Left lobe of liver (tissue), 1 donor: Measurements from ENCODE around the gene PPP1R11. TPM values are rescaled to one million over a fixed set of nuclear protein-coding genes. Genes with fewer than 3 reads are reported as not detected.

Experiments used
- total RNA-seq: library from RNA; stranded (reverse); gene quantifications from one replicate; pipeline ENCODE4 v1.2.1, GENCODE V29; 2021
- donor health status: DM: no; HTN: yes; CAD: no.

The PPP1R11 gene
- total RNA-seq, 1 donor from 2014 or later, result 21.7 TPM

Other genes starting within 250 kb of the PPP1R11 start
- gene HLA-G, start 239.4 kb upstream of the PPP1R11 start, total RNA-seq, result not detected
- gene HLA-A, start 124.7 kb upstream of the PPP1R11 start, total RNA-seq, result 125 TPM
- 8.2 TPM for gene POLR1H, start 5.9 kb upstream of the PPP1R11 start, total RNA-seq
- 0.08 TPM for gene RNF39, start 8.6 kb downstream of the PPP1R11 start, total RNA-seq
- gene TRIM31, start 45.9 kb downstream of the PPP1R11 start, total RNA-seq, result not detected
- not detected for gene TRIM40, start 68.9 kb downstream of the PPP1R11 start, total RNA-seq
- gene TRIM10, start 94.0 kb downstream of the PPP1R11 start, total RNA-seq, result 1.9 TPM
- 3.0 TPM for gene TRIM15, start 96.3 kb downstream of the PPP1R11 start, total RNA-seq
- 47.2 TPM for gene TRIM26, start 146.2 kb downstream of the PPP1R11 start, total RNA-seq